ENCODE results near the gene MEIKIN.

The MEIKIN gene

GRCh38 chr5:131968396-131968954 is 23.0 kb upstream of the MEIKIN start:
- DNase-seq, result no peak
- no peaks in the 10 kb centered on the region for H3K4me1 ChIP-seq
- TF ChIP-seq, protein P1, sequence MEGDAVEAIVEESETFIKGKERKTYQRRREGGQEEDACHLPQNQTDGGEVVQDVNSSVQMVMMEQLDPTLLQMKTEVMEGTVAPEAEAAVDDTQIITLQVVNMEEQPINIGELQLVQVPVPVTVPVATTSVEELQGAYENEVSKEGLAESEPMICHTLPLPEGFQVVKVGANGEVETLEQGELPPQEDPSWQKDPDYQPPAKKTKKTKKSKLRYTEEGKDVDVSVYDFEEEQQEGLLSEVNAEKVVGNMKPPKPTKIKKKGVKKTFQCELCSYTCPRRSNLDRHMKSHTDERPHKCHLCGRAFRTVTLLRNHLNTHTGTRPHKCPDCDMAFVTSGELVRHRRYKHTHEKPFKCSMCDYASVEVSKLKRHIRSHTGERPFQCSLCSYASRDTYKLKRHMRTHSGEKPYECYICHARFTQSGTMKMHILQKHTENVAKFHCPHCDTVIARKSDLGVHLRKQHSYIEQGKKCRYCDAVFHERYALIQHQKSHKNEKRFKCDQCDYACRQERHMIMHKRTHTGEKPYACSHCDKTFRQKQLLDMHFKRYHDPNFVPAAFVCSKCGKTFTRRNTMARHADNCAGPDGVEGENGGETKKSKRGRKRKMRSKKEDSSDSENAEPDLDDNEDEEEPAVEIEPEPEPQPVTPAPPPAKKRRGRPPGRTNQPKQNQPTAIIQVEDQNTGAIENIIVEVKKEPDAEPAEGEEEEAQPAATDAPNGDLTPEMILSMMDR (IDR thresholded peaks at IDR 0.05; ENCODE audit: low read depth, low read length), result no peak
- no peaks in the 10 kb centered on the region for H3K9me3 ChIP-seq
- H3K36me3 ChIP-seq, result no peaks in the 10 kb centered on the region
- H3K4me3 ChIP-seq (ENCODE audit: low read depth, low read length), result no peak overlapping the region
- no peaks in the 10 kb centered on the region for H3K27me3 ChIP-seq

- no peak for DNase-seq
- no peaks in the 10 kb centered on the region for H3K9me3 ChIP-seq
- H3K36me3 ChIP-seq, result no peaks in the 10 kb centered on the region
- no peak overlapping the region for H3K4me3 ChIP-seq (ENCODE audit: low read depth, low read length)
- TF ChIP-seq, protein P1 (IDR thresholded peaks at IDR 0.05; ENCODE audit: low read depth, low read length), result no peak
- H3K27me3 ChIP-seq, result no peaks in the 10 kb centered on the region
- H3K4me1 ChIP-seq, result no peaks in the 10 kb centered on the region
Measured at GRCh38 chr5:131966551-131966950, 21.1 kb upstream of the MEIKIN start.

DNA sequence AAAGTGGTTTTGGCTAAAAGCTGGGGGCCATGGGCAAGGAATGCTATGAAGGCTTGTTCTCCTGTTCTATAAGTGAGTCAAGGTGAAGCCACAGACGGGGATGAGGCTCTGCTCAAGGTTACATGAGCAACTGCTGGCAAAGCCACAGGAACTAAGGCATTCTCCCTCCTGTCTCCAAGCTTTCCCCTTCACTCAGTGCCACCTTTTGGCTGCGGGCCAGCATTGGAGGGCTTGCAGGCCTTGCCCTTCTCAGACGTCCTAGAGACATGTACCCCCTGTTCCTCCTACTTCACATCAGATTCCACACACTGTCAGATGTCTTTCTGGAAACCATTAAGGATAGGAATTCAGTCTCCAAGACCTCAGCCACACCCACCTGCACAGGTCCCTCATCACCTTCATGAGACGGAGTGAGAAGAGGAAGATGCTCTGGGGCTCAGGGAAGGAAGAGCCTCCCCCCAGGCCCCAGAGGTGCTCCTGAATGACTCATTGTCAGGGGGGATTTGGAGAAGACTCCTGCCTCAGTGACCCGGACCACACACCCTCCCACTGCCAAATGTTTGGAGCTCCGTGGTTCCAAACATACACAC is 20.5 kb upstream of the MEIKIN start:
- no peaks in the 10 kb centered on the region for H3K9me3 ChIP-seq
- no peaks in the 10 kb centered on the region for H3K27me3 ChIP-seq
- TF ChIP-seq, protein P1 (IDR thresholded peaks at IDR 0.05; ENCODE audit: low read depth, low read length), result no peak
- H3K36me3 ChIP-seq, result no peaks in the 10 kb centered on the region
- no peak overlapping the region for H3K4me3 ChIP-seq (ENCODE audit: low read depth, low read length)
- no peak for DNase-seq
- H3K4me1 ChIP-seq, result no peaks in the 10 kb centered on the region

DNA sequence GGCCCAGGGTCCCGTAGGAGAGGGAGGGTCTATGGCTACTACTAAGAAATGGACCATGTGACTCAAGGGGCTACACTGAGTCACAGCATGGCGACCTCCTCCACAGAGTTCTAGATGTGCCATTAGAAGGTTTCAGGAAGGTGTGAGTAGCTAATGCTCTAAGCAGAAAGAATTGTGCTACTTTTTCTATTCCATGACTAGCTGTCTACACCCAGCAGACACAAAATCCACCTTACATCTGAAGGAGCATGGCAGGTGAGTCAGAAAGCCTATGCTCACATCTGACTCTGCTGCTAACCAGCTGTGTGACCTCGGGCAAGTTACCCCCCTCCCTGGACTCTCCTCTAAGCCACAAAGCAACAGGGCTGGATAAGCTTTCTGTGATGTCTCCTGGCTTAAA is 14.4 kb upstream of the MEIKIN start:
- DNase-seq, result no peak
- H3K27me3 ChIP-seq, result no peaks in the 10 kb centered on the region
- H3K4me3 ChIP-seq (ENCODE audit: low read depth, low read length), result no peak overlapping the region
- H3K4me1 ChIP-seq, result peaks cover 8% of the 10 kb centered on the region
- TF ChIP-seq, protein P1 (IDR thresholded peaks at IDR 0.05; ENCODE audit: low read depth, low read length), result no peak
- no peaks in the 10 kb centered on the region for H3K9me3 ChIP-seq
- H3K36me3 ChIP-seq, result no peaks in the 10 kb centered on the region

DNA sequence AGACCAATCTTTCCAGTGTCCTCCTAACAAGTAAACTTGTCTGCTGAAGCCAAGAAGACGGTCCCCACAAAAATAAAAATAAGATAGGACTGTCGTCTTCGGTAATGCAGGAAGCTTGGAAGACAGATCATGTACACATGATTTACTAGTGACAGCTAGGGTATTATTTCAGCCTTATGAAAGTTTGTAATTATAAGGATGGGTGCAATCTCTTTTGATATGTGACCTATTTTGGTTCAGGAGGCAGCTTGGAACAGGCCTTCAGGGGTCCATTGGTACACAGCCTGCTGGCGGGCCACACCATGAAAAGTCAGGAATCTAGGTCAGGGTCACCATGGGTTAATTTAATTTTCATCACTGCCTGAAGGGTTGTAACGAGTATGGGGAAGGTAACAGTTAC is 13.7 kb upstream of the MEIKIN start:
- Histone ChIP-seq H3K27me3 (no peaks in the 10 kb centered on the region), H3K4me3 (ENCODE audit: low read depth, low read length) (no peak overlapping the region), H3K9me3 (no peaks in the 10 kb centered on the region), H3K4me1 (peaks cover 8% of the 10 kb centered on the region), H3K36me3 (no peaks in the 10 kb centered on the region)
- DNase-seq, result no peak
- TF ChIP-seq, protein P1 (IDR thresholded peaks at IDR 0.05; ENCODE audit: low read depth, low read length), result no peak

GRCh38 chr5:131957721-131958441 is 12.4 kb upstream of the MEIKIN start:
- DNase-seq, result no peak
- TF ChIP-seq, protein P1 (IDR thresholded peaks at IDR 0.05; ENCODE audit: low read depth, low read length), result no peak
- no peaks in the 10 kb centered on the region for H3K27me3 ChIP-seq
- H3K4me1 ChIP-seq, result peaks cover 8% of the 10 kb centered on the region
- no peaks in the 10 kb centered on the region for H3K9me3 ChIP-seq
- no peak overlapping the region for H3K4me3 ChIP-seq (ENCODE audit: low read depth, low read length)
- no peaks in the 10 kb centered on the region for H3K36me3 ChIP-seq

Measured in BE2C (cell line).